Liver (tissue), 9 donors: ENCODE data around the gene GLIS1. TPM values are rescaled to one million over a fixed set of nuclear protein-coding genes. Genes with fewer than 3 reads are reported as not detected.

Experiments
- DNase-seq: peaks from one replicate; pipeline ENCODE4 v3.0.0-alpha.2; 2017; ENCODE audit warnings: low spot score
- H3K27ac ChIP-seq, 2 donors: one replicate each; pipeline ENCODE4 v1.7.0; 2013; ENCODE audit warnings: inconsistent platforms in 2 of 2, low read length in 2 of 2, control low read depth in 1 of 2, low read depth in 1 of 2, mild to moderate bottlenecking in 1 of 2
- H3K27me3 ChIP-seq, 4 donors: one replicate each; pipeline versions ENCODE4 v1.6.1 to v1.7.0; 2013; ENCODE audit warnings: low read length in 3 of 4, inconsistent platforms in 1 of 4, mild to moderate bottlenecking in 1 of 4, moderate library complexity in 1 of 4; ENCODE audit not compliant: control insufficient read depth in 4 of 4, insufficient read depth in 4 of 4
- H3K36me3 ChIP-seq, 4 donors: one replicate each; pipeline versions ENCODE4 v1.6.1 to v1.7.0; 2013; ENCODE audit warnings: low read length in 3 of 4, mild to moderate bottlenecking in 3 of 4, low read depth in 1 of 4, moderate library complexity in 1 of 4; ENCODE audit not compliant: control insufficient read depth in 4 of 4, insufficient read depth in 3 of 4
- H3K4me1 ChIP-seq, 4 donors: one replicate each; pipeline versions ENCODE4 v1.6.1 to v1.7.0; 2013; ENCODE audit warnings: low read length in 3 of 4, mild to moderate bottlenecking in 3 of 4, moderate library complexity in 1 of 4; ENCODE audit not compliant: control insufficient read depth in 4 of 4, insufficient read depth in 4 of 4
- H3K4me3 ChIP-seq, 3 donors: one replicate each; pipeline versions ENCODE4 v1.6.1 to v1.7.0; 2013; ENCODE audit warnings: low read length in 3 of 3, control low read depth in 1 of 3, low read depth in 1 of 3, mild to moderate bottlenecking in 1 of 3
- H3K9ac ChIP-seq, 2 donors: one replicate each; pipeline ENCODE4 v1.7.0; 2013; ENCODE audit warnings: low read length in 2 of 2, mild to moderate bottlenecking in 2 of 2, moderate library complexity in 2 of 2, control low read depth in 1 of 2, low read depth in 1 of 2
- H3K9me3 ChIP-seq, 4 donors: one replicate each; pipeline versions ENCODE4 v1.6.1 to v1.7.0; 2013; ENCODE audit warnings: low read length in 3 of 4; ENCODE audit not compliant: control insufficient read depth in 4 of 4
- ATF3 ChIP-seq: IDR thresholded peaks from 2 replicates; pipeline ENCODE4 v1.6.1; 2016; ENCODE audit warnings: antibody characterized with exemption
- CTCF ChIP-seq: fragments of 150-350 bp; IDR thresholded peaks from 2 replicates; pipeline ENCODE4 v1.5.1; 2017; ENCODE audit warnings: improper control_type of control experiment, low read depth, low read length; ENCODE audit not compliant: missing input control
- FOXA1 ChIP-seq: IDR thresholded peaks from 2 replicates; pipeline ENCODE4 v1.6.1; 2016; ENCODE audit warnings: antibody characterized with exemption
- FOXA2 ChIP-seq: IDR thresholded peaks from 2 replicates; pipeline ENCODE4 v1.6.1; 2016; ENCODE audit warnings: antibody characterized with exemption
- GABPA ChIP-seq, 2 donors: IDR thresholded peaks in 1 of 2; conservative IDR thresholded peaks in 1 of 2; 2 replicates each; pipeline ENCODE4 v1.6.1; 2016; ENCODE audit warnings: antibody characterized with exemption in 2 of 2, mild to moderate bottlenecking in 1 of 2, moderate library complexity in 1 of 2
- HNF4G ChIP-seq: IDR thresholded peaks from 2 replicates; pipeline ENCODE4 v1.6.1; 2016; ENCODE audit warnings: antibody characterized with exemption
- REST ChIP-seq: IDR thresholded peaks from 2 replicates; pipeline ENCODE4 v1.6.1; 2016; ENCODE audit warnings: antibody characterized with exemption, mild to moderate bottlenecking
- RXRA ChIP-seq, 2 donors: IDR thresholded peaks; 2 replicates each; pipeline ENCODE4 v1.6.1; 2017 to 2018; ENCODE audit warnings: antibody characterized with exemption in 2 of 2, mild to moderate bottlenecking in 1 of 2
- SP1 ChIP-seq: IDR thresholded peaks from 2 replicates; pipeline ENCODE4 v1.6.1; 2018; ENCODE audit warnings: antibody characterized with exemption, mild to moderate bottlenecking
- TAF1 ChIP-seq: conservative IDR thresholded peaks from 2 replicates; pipeline ENCODE4 v1.6.1; 2016; ENCODE audit warnings: antibody characterized with exemption, mild to moderate bottlenecking
- WGBS: extraction: QIAGEN DNeasy Blood & Tissue Kit; methylation state at CpG from one replicate; pipeline ENCODE4 v1.1.7; 2013; 5-methylcytosine and 5-hydroxymethylcytosine counted together
- polyA plus RNA-seq, 2 donors: library from polyadenylated mRNA; stranded (reverse) in 1 of 2; unstranded in 1 of 2; fragments of 200-250 nt in 1 of 2; fragments of >200 nt in 1 of 2; fragmentation: Nextera tagmentation in 1 of 2; extraction: Ambion mirVana in 1 of 2; gene quantifications; one replicate each; pipeline versions ENCODE4 v1.2.1 to v1.2.3, GENCODE V29; 2013 to 2015
- total RNA-seq, 2 donors: library from RNA; depleted of rRNA; stranded (reverse); fragments of >200 nt; gene quantifications; one replicate each; pipeline ENCODE4 v1.2.3, GENCODE V29; 2014
- TF ChIP-seq, protein P1 (sequence below): IDR thresholded peaks from 2 replicates; pipeline ENCODE4 v1.6.1; 2016; ENCODE audit warnings: antibody characterized with exemption
- donor health status: healthy.
- donor health status: healthy.
- donor health status: healthy.
- donor health status: healthy.
- donor health status: healthy.

Gene GLIS1
- total and polyA plus RNA-seq, 4 donors: under 0.01 to 0.05 TPM; not detected in 2

DNA sequence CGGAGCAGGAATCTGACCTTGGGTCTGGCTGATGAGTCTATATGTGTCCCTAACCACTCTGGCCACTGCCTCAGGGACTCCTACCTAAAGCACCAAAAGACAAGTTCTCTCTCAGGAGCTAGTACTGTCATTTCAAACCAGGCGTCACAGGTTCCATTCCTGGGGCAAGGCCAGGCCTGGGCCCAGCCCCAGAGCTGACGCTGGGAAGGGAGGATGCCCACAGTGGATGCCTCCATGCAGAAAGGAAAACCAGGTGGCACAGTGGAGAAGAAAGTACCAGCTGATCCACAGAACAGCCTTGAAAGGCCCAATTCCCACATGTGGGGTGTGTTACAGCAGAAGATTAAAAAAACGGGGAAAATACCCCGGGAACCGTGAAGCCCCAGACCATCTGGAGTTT, 202.4 kb downstream of the GLIS1 start:
- no peaks in the 10 kb centered on the region for H3K9me3 ChIP-seq
- H3K27ac ChIP-seq: no peak overlapping the region
- H3K4me1 ChIP-seq: no peaks in the 10 kb centered on the region
- WGBS: 92% methylated on average over 6 of the region's 6 CpGs
- H3K36me3 ChIP-seq: no peaks in the 10 kb centered on the region
- H3K9ac ChIP-seq: no peak overlapping the region
- TF ChIP-seq ATF3 (no peak), REST (no peak), RXRA (IDR thresholded peaks at IDR 0.05) (no peak), SP1 (no peak), FOXA2 (no peak), GABPA (IDR thresholded peaks at IDR 0.05 in 1 of 2, conservative IDR thresholded peaks at IDR 0.05 in 1 of 2) (no peak)
- TF ChIP-seq, protein P1, sequence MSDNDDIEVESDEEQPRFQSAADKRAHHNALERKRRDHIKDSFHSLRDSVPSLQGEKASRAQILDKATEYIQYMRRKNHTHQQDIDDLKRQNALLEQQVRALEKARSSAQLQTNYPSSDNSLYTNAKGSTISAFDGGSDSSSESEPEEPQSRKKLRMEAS: no peak
- H3K4me3 ChIP-seq: no peak overlapping the region
- DNase-seq: no peak
- no peaks in the 10 kb centered on the region for H3K27me3 ChIP-seq

GRCh38 chr1:53535846-53536245, 203.1 kb downstream of the GLIS1 start:
- WGBS: 90% methylated on average over 7 of the region's 7 CpGs
- Histone ChIP-seq H3K9ac (no peak overlapping the region), H3K4me1 (no peaks in the 10 kb centered on the region), H3K27me3 (no peaks in the 10 kb centered on the region), H3K36me3 (no peaks in the 10 kb centered on the region), H3K4me3 (no peak overlapping the region), H3K27ac (no peak overlapping the region), H3K9me3 (no peaks in the 10 kb centered on the region)
- TF ChIP-seq TAF1 (no peak), CTCF (no peak), GABPA (IDR thresholded peaks at IDR 0.05 in 1 of 2, conservative IDR thresholded peaks at IDR 0.05 in 1 of 2) (no peak), RXRA (IDR thresholded peaks at IDR 0.05) (no peak), HNF4G (no peak), FOXA1 (no peak), ATF3 (no peak)
- TF ChIP-seq, protein P1: no peak
- DNase-seq: no peak
